ENCODE results near the gene PIK3CD. TPM values are rescaled to one million over a fixed set of nuclear protein-coding genes. Genes with fewer than 3 reads are reported as not detected.

PIK3CD gene
- total and polyA plus RNA-seq, 2 of the 8 experiments (the other 6 are each of a cell fraction or from before 2014, with no cell fraction given) = 20.6 to 24.1 TPM

DNA sequence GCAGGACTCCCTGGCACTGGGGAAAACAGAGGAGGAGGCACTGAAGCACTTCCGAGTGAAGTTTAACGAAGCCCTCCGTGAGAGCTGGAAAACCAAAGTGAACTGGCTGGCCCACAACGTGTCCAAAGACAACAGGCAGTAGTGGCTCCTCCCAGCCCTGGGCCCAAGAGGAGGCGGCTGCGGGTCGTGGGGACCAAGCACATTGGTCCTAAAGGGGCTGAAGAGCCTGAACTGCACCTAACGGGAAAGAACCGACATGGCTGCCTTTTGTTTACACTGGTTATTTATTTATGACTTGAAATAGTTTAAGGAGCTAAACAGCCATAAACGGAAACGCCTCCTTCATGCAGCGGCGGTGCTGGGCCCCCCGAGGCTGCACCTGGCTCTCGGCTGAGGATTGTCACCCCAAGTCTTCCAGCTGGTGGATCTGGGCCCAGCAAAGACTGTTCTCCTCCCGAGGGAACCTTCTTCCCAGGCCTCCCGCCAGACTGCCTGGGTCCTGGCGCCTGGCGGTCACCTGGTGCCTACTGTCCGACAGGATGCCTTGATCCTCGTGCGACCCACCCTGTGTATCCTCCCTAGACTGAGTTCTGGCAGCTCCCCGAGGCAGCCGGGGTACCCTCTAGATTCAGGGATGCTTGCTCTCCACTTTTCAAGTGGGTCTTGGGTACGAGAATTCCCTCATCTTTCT is 75.5 kb downstream of the PIK3CD start (continued):
- TF ChIP-seq TBP (IDR thresholded peaks at IDR 0.05; ENCODE audit: low read depth, low read length) = no peak
- no peak for TF ChIP-seq BACH1 (IDR thresholded peaks at IDR 0.05; ENCODE audit: low read length)
- no peak for TF ChIP-seq CTBP2 (IDR thresholded peaks at IDR 0.05; ENCODE audit: borderline replicate concordance, insufficient read depth, insufficient read length, low read length)

Data from H1 (cell line).